GM12872 (cell line): Measurements from ENCODE around the gene HIPK2.

Source experiments
- TF ChIP-seq, protein P1 (sequence below): IDR thresholded peaks from 3 replicates; pipeline ENCODE4 v1.5.1; 2011; ENCODE audit warnings: low read depth, mild to moderate bottlenecking, low read length, moderate library complexity; ENCODE audit not compliant: insufficient read depth

HIPK2 gene

GRCh38 chr7:139718141-139718540, 59.7 kb downstream of the HIPK2 start:
- TF ChIP-seq, protein P1, sequence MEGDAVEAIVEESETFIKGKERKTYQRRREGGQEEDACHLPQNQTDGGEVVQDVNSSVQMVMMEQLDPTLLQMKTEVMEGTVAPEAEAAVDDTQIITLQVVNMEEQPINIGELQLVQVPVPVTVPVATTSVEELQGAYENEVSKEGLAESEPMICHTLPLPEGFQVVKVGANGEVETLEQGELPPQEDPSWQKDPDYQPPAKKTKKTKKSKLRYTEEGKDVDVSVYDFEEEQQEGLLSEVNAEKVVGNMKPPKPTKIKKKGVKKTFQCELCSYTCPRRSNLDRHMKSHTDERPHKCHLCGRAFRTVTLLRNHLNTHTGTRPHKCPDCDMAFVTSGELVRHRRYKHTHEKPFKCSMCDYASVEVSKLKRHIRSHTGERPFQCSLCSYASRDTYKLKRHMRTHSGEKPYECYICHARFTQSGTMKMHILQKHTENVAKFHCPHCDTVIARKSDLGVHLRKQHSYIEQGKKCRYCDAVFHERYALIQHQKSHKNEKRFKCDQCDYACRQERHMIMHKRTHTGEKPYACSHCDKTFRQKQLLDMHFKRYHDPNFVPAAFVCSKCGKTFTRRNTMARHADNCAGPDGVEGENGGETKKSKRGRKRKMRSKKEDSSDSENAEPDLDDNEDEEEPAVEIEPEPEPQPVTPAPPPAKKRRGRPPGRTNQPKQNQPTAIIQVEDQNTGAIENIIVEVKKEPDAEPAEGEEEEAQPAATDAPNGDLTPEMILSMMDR: no peak

DNA sequence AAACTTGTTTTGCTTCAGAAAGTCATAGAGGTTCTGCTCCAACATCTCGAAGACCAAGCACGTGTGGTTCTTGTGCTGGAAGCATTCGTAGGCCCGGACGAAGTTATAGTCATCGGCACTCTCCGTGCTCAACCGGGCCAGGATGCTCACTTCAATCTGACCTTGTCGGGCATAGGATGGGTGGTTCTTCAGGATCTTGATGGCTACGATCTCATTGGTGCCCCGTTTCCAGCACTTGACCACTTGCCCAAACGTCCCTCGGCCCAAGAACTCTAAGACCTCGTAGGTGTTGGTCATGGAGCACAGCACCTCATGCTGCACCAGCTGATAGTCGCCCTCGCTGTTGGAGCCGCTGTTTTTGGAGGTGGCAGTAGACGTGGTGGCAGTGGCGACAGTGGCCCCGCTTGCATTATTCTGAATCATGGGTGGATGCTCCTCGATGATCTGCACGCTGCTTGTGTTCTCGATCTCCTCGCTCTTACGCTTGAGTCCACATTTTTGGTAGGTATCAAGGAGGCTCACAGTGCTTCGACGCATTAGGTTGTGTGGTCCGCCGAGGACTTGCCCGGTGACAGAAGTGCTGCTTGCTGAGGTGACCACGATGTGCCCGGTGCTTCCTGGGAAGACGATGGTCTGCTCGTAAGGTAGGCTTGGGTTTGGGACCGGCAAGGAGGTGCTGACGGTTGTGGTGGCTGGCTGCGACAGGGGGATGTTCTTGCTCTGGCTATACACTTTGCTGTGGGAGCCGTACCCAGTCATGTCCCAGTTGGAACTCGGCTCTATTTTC, 61.4 kb downstream of the HIPK2 start:
- TF ChIP-seq, protein P1: no peak

DNA sequence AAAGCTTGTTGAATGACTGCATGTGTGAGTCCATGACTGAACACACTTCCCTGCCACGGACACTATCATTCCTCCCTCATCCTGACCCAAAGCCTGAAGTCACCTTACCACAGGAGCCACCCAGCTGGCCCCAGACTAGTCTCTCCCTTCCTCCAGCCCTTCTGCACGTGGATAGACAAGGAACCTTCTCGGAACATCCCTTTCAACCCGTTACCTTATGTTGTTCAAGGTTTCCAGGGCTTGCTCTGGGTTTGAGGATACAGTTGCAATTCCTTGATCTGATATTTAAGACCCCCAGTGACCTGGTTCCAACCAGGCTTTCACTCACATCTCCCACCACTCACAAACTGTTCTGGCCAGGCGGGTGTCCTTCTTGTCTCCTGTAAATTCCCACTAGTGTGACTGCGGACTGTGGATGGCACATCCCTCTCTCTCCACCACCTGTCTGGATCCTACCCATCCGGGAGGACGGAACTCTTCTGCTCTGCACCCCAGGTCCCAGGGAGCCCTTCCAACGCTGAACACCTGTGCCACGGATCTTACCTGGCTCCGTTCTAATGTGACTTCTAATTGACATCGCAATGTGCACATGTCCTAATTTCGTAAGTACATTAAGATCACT, 62.5 kb downstream of the HIPK2 start:
- TF ChIP-seq, protein P1: no peak

- TF ChIP-seq, protein P1: no peak
These were observed 63.5 kb downstream of the HIPK2 start for GRCh38 chr7:139714163-139714901.

DNA sequence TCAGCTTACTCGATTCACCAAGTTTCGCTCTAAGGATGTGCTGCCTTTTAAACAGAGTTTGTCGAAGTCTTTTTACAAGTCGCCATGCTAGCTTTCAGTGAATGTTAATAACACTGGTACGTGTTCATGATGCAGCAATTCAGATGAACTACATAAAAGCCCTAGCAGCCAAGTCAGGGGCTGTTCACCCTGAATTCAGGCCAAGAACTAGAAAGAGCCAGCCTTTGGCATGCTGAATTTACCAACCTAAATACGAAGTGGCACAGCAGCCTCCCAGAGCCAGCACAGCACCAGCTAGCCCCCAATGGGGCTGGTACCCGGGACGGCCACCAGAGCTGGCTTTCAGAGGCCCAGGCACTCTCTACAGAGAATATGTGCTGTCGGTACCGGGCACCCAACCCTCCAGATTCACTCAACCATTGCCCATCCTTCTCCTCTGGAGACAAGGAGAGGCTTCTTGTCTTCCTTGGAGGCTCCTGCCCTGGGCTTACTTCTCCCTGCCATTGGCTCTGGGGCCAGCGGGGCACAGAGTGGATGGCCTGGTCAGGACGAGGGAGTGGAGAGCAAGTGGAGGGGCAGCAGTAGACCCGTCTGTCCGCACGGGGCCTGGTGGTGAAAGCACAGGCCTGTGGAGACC, 64.2 kb downstream of the HIPK2 start:
- TF ChIP-seq, protein P1: no peak

- TF ChIP-seq, protein P1: no peak
These were observed 64.7 kb downstream of the HIPK2 start for GRCh38 chr7:139713061-139713460.
